Measurements from ENCODE around the gene GABBR2.
"Not testable (repeated sequence)": the region's sequence is repeated elsewhere in the genome, so short reads cannot be mapped to it uniquely, and the experiment has no call there.

The GABBR2 gene

DNA sequence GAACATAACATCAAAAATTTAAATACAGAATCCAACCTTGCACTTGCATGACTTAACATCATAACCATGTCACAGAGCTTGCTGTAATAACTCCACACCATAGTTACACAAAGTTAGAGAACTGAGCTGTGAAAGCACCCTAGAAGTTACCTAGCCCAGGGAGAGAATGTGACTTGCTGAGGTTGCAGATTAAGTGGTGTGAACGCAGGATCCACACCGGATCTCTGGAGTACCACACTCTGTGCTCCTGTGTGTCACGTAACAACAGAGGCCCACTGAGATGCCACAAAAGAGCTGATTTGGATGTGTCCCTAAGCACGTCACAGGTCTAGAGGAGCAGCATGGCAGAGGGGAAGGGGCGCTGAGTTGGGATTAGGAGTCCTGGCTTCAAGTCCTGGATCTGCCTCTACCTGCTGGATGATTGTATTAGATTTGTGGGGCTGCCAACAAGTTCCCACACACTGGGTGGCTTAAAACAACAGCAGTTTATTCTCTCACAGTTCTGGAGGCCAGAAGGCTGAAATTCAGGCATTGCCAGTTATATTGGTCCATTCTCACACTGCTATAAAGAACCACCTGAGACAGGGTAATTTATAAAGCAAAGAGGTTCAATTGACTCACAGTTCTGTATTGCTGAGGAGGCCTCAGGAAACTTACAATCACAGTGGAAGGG is 240.0 kb downstream of the GABBR2 start:
- DNase-seq, result no peak

DNA sequence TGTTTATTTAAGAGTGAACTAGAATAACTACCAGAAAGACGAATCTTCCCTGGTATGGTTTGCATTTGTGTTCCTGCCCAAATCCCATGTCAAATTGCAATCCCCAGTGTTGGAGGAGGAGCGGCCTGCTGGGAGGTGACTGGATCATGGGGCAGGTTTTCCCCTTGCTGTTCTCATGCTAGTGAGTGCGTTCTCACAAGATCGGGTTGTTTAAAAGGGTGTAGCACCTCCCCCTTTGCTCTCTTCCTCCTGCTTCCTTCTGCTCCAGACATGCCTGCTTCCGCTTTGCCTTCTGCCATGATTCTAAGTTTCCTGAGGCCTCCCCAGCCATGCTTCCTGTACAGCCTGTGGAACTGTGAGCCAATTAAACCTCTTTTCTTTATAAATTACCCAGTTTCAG is 242.9 kb downstream of the GABBR2 start:
- DNase-seq, result no peak

- not testable (repeated sequence) for DNase-seq
Measured at GRCh38 chr9:98464156-98464690, 244.5 kb downstream of the GABBR2 start.

- DNase-seq, result no peak
Measured at GRCh38 chr9:98462310-98462709, 246.4 kb downstream of the GABBR2 start.

DNA sequence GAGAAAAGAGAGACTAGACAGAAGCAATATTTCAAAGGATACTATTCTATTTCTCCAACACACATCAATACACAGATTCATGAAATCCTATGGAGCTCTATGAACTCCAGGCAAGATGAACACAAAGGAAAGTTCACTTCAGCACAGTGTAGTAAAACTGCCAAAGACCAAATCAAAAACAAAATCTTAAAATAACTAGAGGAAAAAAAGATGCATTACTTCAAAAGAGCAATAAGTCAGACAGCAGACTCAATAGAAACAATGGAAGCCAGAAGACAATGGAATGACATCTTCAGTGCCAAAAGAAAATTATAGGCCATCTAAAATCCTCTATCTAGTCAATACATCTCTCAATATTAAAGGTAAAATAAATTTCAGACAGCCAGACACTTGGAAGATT is 248.0 kb downstream of the GABBR2 start:
- DNase-seq, result no peak

- no peak for DNase-seq
Measured at GRCh38 chr9:98457726-98458370, 250.9 kb downstream of the GABBR2 start.

GRCh38 chr9:98456156-98456613 is 252.6 kb downstream of the GABBR2 start:
- DNase-seq, result no peak

DNA sequence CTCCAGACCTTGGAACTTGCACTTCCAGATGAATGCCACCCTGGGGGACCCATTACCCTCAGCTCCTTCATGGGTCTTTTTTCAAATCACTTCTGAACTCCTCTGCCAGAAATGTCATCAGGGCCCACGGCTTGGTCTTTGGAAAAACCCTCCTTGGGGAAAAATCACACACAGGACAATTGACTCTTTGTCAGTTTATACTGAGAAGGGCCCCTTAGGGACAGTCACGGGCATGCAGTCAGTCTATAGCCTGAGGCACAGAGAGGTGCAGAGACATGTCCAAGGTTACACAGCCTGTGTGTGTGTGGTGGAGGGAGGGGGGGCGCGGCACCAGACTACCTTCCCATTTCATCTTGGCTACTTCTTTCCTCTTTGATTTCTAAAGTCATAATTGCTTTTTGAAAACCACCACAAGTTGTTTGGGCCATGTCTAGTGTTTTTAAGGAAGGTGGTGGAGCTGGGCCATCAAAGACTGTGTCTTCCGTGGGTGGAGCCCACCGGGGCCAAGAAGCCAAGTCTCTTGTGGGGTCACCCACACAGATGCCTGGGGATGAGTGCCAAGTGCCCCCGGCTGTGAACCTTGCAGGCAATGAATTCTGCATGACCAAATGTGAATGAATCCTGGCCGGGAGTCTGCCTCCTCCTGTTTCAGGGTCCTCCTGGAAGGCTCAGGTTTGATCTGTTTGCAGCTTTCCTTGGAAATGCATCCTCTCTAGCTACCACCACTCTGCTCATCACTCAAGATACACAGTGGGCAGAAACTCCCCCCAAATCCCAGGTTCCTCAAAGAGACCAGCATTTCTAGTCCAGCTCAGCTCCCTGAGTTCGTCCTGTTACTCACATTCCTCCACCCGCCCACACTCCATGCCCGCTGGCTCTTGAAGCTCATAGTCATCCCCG is 253.2 kb downstream of the GABBR2 start:
- DNase-seq, result no peak

DNA sequence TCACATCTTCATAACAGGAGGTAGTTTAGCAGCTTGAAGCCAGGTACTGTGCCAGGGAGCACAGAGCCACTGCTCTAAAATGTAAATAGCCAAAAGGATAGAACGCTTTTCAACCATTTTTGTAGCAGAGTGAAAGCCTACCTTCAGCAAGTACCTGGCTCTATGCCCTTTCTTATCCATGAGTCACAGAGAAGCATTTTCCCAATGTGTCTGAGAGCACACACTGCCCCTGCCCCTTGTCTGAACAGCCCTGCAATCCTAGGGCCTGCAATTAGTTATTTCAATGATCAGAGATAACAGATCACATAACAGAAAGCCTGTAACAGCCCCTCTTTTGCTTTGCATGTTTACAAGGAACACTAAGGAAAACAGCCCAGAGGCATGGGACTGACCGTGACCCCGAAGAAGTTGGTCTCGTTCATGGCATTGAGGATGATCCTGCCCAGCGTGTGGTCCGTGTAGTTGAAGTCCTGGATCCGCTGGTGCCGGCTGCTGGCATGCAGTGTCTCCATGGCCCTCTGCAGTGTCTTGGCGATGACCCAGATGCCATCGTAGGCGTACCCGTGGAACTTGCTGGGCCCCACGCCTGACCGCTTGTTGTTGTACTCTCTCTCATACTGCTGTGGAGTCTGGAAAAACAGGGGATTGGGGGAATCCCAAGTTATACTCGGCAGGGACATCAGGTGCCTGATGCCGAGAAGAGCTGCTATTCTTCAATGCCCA is 255.0 kb downstream of the GABBR2 start:
- DNase-seq, result no peak

GRCh38 chr9:98451576-98451975 is 257.2 kb downstream of the GABBR2 start:
- DNase-seq, result no peak

DNA sequence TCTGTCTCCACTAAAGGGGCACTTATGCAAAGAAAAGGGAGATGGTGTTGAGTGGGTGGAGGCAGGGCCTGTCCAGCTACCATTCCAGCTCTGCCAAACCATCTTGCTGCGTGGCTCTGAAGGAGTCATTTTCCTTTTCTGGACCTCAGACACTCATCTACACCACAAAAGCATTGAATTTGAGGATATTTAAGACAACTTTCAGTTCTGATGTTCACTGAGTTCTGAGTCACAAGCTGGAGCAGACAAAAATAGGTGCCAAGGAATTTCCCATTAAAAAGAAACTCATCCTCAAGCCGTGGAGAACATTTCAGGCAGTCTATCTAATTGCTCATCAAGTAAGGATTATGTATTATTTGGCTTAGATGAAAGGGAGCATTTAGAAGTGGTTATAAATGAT is 258.2 kb downstream of the GABBR2 start:
- DNase-seq, result no peak

DNA sequence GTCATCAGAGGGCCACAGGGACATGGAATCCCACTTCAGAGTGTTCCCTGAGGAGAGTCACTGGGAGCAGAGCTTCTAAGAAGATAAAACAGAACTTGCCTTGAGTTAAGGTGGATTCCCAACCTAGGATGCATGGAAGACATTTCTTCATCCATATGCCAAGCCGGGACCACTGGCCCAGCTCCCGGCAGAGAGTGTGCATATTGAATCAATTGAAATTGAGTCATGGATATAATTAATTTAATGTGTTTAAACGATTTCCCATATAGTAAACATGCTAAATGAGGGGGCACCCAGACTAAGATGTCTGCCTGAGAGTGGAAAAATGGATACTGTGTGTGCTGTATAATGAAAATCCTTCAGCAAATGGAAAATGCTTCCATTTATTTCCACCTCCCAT is 258.9 kb downstream of the GABBR2 start:
- DNase-seq, result no peak

GRCh38 chr9:98445576-98445975 is 263.2 kb downstream of the GABBR2 start:
- no peak for DNase-seq

DNA sequence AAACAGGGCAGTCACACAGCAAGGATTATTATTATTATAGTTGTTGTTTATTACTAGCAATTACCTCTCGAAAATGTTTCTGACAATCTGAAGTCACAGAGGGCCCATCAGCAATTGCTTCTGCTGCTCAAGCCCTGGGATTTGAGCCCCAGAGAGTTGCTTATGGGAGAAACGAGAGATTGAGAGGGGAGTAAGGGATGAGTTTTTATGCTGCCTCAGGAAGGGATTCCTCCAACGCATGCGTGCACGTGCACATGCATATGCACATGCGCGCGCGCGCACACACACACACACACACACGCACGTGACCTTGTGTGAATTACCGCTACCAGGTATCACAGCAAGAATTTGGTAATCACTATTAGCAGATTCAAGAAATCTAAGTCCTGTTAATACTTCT is 264.1 kb downstream of the GABBR2 start:
- DNase-seq, result no peak

DNA sequence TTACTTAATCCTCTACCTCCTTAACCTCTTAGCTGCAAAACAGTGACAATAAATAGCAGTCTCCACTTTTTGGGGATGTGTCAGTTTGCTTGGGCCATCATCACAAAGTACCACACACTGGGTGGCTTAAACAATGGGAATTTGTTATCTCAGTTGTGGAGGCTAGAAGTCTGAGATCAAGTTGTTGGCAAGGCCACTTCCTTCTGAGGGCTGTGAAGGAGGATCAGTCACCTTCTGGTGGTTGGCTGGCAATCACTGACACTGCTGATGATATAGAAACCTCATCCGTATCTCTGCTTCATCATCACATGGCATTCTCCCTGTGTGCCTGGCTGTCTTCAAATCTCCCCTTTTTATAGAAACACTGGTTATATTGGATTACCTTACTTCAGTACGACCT is 266.2 kb downstream of the GABBR2 start:
- no peak for DNase-seq

DNA sequence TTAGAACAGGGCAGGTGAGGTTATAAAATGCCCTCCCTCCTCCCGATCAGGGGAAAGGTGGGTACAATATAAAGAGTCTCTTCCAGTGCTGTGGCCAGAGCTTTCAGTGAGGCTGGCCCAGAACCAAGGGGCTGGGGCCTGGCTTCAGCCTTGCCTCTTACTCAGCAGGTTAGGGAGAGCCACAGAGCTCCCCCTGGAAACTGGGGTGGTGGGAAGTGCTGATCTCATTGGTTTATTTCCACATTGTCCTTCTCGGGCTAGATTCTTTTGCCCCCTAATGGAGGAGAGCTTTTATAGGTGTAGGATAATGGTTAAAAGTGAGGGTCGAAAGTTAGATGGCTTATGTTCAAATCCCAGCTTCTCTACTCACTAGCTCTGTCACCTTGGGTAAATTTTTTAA is 266.6 kb downstream of the GABBR2 start:
- no peak for DNase-seq

DNA sequence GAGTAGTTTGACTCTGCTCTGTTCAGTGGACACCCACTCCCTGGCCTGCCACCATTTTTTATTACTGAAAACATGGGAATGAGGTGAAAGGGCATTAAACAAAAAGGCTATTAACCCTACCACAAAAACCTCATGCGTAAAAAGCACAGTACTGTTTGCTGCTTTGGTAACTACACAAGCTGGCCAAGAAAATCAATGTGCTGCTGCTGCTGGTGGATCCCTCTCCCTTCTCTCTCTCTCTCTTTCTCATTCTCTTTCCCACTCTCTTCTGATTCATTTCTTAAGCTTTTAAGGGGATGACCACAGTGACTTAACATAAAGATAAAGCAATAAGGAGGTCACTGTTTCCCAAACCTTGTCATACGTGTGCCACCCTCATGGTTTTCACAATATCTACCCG is 270.1 kb downstream of the GABBR2 start:
- DNase-seq, result no peak

- DNase-seq, result no peak
Measured at GRCh38 chr9:98437458-98438034, 271.2 kb downstream of the GABBR2 start.

GRCh38 chr9:98432960-98433359 is 275.8 kb downstream of the GABBR2 start:
- DNase-seq, result no peak

DNA sequence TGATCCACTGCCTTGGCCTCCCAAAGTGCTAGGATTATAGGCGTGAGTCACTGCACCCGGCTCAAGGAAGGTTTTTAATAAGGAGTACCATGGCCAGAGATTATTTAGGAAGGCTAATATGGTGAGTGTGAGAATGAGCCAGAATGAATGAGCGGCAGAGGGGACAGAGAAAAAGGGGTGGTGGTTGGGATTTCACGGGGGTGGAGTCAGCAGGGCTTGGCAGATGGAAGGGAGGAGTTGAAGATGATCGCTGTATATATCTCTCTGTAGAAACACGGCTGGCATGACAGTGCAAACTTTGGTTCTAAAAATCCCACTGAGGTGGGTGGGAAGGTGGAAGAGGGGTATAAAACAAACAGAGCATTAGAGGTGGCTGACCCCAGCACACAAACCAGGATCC is 276.6 kb downstream of the GABBR2 start:
- no peak for DNase-seq

DNA sequence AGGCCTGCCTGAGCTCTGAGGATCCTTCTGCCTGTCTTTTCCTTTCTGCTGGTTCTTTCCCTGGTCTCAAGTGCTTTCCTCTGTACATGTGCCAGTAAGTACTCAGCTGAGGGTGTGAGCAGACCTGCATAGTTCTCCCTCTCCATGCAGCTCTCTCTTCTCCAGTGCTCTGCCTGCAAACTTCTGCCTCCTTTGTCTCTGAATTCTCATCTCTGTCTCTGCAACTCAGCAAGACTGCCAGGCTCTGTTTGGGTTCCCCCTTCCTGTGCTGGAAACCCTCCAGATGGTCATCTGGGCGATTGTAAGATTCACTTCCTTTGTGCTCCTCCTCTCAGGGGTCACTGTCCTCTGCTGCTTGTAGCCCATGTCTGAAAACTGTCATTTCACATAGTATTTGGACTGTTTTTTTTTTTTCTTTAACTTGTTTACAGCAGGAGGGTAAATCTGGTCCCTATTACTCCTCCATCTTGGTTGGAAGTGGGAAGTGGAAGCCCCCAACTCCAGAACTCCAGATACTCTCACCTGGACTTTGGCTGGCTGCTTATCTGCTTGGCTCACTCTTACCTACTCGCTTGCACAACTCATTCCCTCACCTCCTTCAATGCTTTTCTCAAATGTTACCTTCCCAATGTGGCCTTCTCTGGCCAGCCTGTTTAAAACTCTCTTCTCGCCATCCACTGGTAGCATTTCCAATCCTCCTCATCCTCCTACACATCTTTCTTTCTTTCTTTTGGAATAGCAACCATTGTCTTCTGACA is 278.0 kb downstream of the GABBR2 start:
- DNase-seq, result no peak

DNA sequence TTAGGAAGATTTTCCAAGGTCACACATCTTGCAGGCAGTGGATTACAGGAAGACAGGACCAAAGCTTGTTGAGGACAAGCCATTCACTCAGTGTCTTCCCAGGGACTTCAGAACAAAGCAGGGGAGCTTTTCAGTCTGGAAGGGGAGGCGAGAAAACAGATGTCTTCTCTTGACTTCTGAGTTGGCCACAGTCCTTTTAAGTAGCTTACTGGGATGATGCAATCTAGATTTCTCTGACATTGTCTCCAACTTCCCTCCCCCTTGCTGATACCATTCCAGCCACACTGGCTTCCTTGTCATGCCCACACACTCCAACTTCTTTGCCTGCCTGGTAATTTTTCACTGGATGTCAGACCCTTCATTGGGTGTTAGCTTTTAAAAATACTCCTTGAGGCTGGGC is 279.1 kb downstream of the GABBR2 start:
- DNase-seq, result no peak

Data from CD4-positive, alpha-beta T cell treated with Interleukin-12 subunit alpha and Interleukin-12 subunit beta, for 1 hour (primary cell).